ENCODE measurements around the gene IL23R.

IL23R gene

GRCh38 chr1:67300561-67300960 lies 134.3 kb downstream of the IL23R start:
- no peak for DNase-seq (ENCODE audit: low read depth in 2 of 2)

- no peak for DNase-seq (ENCODE audit: low read depth in 2 of 2)
Measured at GRCh38 chr1:67304023-67304422, 137.8 kb downstream of the IL23R start.

- DNase-seq (ENCODE audit: low read depth in 2 of 2) = no peak
Measured at GRCh38 chr1:67306547-67306946, 140.3 kb downstream of the IL23R start.

GRCh38 chr1:67307251-67308060 lies 141.2 kb downstream of the IL23R start, which contains the start of gene IL12RB2:
TSS of gene IL12RB2 (plus strand) at chr1:67307873. CDS start at chr1:67320369, 12,496 bp downstream.
- DNase-seq (ENCODE audit: low read depth in 2 of 2) = peak; percentile 31 to 54

- DNase-seq (ENCODE audit: low read depth in 2 of 2) = no peak
Measured at GRCh38 chr1:67308136-67308535, 141.9 kb downstream of the IL23R start.
